ENCODE data around the gene RAD23B.

RAD23B gene

GRCh38 chr9:107378006-107378405, 94.9 kb downstream of the RAD23B start:
- DNase-seq (ENCODE audit: low read depth): no peak
